Measurements from ENCODE around the gene DHRS4. TPM values are rescaled to one million over a fixed set of nuclear protein-coding genes. Genes with fewer than 3 reads are reported as not detected.
"Not testable (repeated sequence)": the region's sequence is repeated elsewhere in the genome, so short reads cannot be mapped to it uniquely, and the experiment has no call there.

Gene DHRS4
- total and polyA plus RNA-seq, 8 donors = 28.1 to 41.4 (median 37.1) TPM

- DNase-seq (peak; percentile 23 to 89 (median 62)), ATAC-seq (peak; percentile 97)
- H3K4me1 ChIP-seq; H3K36me3 ChIP-seq; H3K27me3 ChIP-seq; H3K9me3 ChIP-seq; intact Hi-C loops (cut with DNase I): not testable (repeated sequence)
- Histone ChIP-seq H3K27ac (peak overlapping the region in 1 of 2 donors; percentile 50), H3K4me3 (peak overlapping the region; percentile 22 to 49)
Measured at GRCh38 chr14:24006817-24007652, 53.5 kb downstream of the DHRS4 start.

GRCh38 chr14:24011051-24011450, 57.5 kb downstream of the DHRS4 start:
- Histone ChIP-seq H3K27me3 (no peaks in the 10 kb centered on the region), H3K9me3 (no peaks in the 10 kb centered on the region), H3K4me3 (no peak overlapping the region), H3K36me3 (no peaks in the 10 kb centered on the region), H3K4me1 (peaks cover 0 to 11% of the 10 kb centered on the region in 2 donors), H3K27ac (no peak overlapping the region)
- no peak for DNase-seq
- intact Hi-C loops (cut with DNase I) = loop anchor here in 1 of 2 donors (10.0 kb wide), 1 partner anchor 84 kb away; the partner anchor contains the start of gene PCK2
- ATAC-seq = no peak
- no peak for TF ChIP-seq CTCF (IDR thresholded peaks at IDR 0.05)

GRCh38 chr14:24012726-24013273, 59.2 kb downstream of the DHRS4 start:
- not testable (repeated sequence) for H3K9me3 ChIP-seq, H3K4me3 ChIP-seq, ATAC-seq, H3K27me3 ChIP-seq, H3K36me3 ChIP-seq, H3K4me1 ChIP-seq, H3K27ac ChIP-seq, DNase-seq
- intact Hi-C loops (cut with DNase I) = loop anchor here in 1 of 2 donors (10.0 kb wide), 1 partner anchor 82 kb away; the partner anchor contains the start of gene PCK2

GRCh38 chr14:24013654-24014514, 60.3 kb downstream of the DHRS4 start:
- intact Hi-C loops (cut with DNase I) = loop anchor here in 1 of 2 donors (10.0 kb wide), 1 partner anchor 81 kb away; the partner anchor contains the start of gene PCK2
- peaks cover 0 to 8% of the 10 kb centered on the region in 2 donors for H3K4me1 ChIP-seq
- H3K27me3 ChIP-seq = no peaks in the 10 kb centered on the region
- peak in 2 of 4 donors; percentile 37 to 55 for DNase-seq
- H3K4me3 ChIP-seq = no peak overlapping the region
- H3K36me3 ChIP-seq = no peaks in the 10 kb centered on the region
- no peaks in the 10 kb centered on the region for H3K9me3 ChIP-seq
- no peak overlapping the region for H3K27ac ChIP-seq
- ATAC-seq = peak; percentile 95
- TF ChIP-seq CTCF (IDR thresholded peaks at IDR 0.05) = peak; percentile 85 to 92

GRCh38 chr14:24015745-24016144, 62.2 kb downstream of the DHRS4 start:
- H3K27me3 ChIP-seq, ATAC-seq: not testable (repeated sequence)
- intact Hi-C loops (cut with DNase I) = loop anchor here in 1 of 2 donors (5.0 to 10.0 kb wide), 2 partner anchors 43 to 79 kb away; partner anchors contain the start of gene PCK2

More at GRCh38 chr14:24015745-24016144, 62.2 kb downstream of the DHRS4 start:
- H3K4me3 ChIP-seq, H3K27ac ChIP-seq, H3K36me3 ChIP-seq, H3K4me1 ChIP-seq, DNase-seq, H3K9me3 ChIP-seq: not testable (repeated sequence)

Other genes with a start within 250 kb of the DHRS4 start
- gene DHRS4L2, start 35.2 kb downstream of the DHRS4 start, total RNA-seq = 10 to 100 TPM; 13.8 to 24.9 TPM
- 10 to 100 TPM; 26.1 to 32.8 (median 27.3) TPM for gene DHRS4L2, start 35.2 kb downstream of the DHRS4 start, polyA plus RNA-seq (ENCODE audit: insufficient read length in 6 of 6)
- 1 to 10 TPM; 1.0 to 2.3 TPM for gene CARMIL3, start 98.2 kb downstream of the DHRS4 start, total RNA-seq
- 1 to 10 TPM; 1.1 to 2.3 (median 1.4) TPM for gene CARMIL3, start 98.2 kb downstream of the DHRS4 start, polyA plus RNA-seq (ENCODE audit: insufficient read length in 6 of 6)
- gene CPNE6, start 117.8 kb downstream of the DHRS4 start, total RNA-seq = not detected
- gene CPNE6, start 117.8 kb downstream of the DHRS4 start, polyA plus RNA-seq (ENCODE audit: insufficient read length in 6 of 6) = under 1 TPM in 1 of 6 donors, not detected in 5; 0.12 TPM
- 10 to 100 TPM; 36.5 to 61.3 TPM for gene PCK2, start 140.5 kb downstream of the DHRS4 start, total RNA-seq
- gene PCK2, start 140.5 kb downstream of the DHRS4 start, polyA plus RNA-seq (ENCODE audit: insufficient read length in 6 of 6) = 10 to 100 TPM; 12.9 to 18.9 (median 15.7) TPM
- gene DCAF11, start 161.0 kb downstream of the DHRS4 start, total RNA-seq = 10 to 100 TPM; 56.4 to 65.1 TPM
- 10 to 100 TPM; 60.6 to 76.3 (median 67.6) TPM for gene DCAF11, start 161.0 kb downstream of the DHRS4 start, polyA plus RNA-seq (ENCODE audit: insufficient read length in 6 of 6)
- gene NRL, start 161.2 kb downstream of the DHRS4 start, total RNA-seq = 1 to 10 TPM; 1.6 to 2.7 TPM
- gene NRL, start 161.2 kb downstream of the DHRS4 start, polyA plus RNA-seq (ENCODE audit: insufficient read length in 6 of 6) = 1 to 10 TPM in 5 of 6 donors, under 1 TPM in 1; 0.97 to 1.8 (median 1.4) TPM
- under 1 TPM; 0.68 to 0.76 TPM for gene FITM1, start 176.9 kb downstream of the DHRS4 start, total RNA-seq
- gene FITM1, start 176.9 kb downstream of the DHRS4 start, polyA plus RNA-seq (ENCODE audit: insufficient read length in 6 of 6) = 1 to 10 TPM in 4 of 6 donors, under 1 TPM in 2; 0.77 to 1.5 (median 1.0) TPM
- gene PSME1, start 182.4 kb downstream of the DHRS4 start, total RNA-seq = 100 to 1,000 TPM; 190 to 203 TPM
- 100 to 1,000 TPM; 189 to 236 (median 221) TPM for gene PSME1, start 182.4 kb downstream of the DHRS4 start, polyA plus RNA-seq (ENCODE audit: insufficient read length in 6 of 6)
- 10 to 100 TPM; 16.2 to 18.1 TPM for gene EMC9, start 187.8 kb downstream of the DHRS4 start, total RNA-seq
- 10 to 100 TPM; 13.5 to 24.3 (median 23.0) TPM for gene EMC9, start 187.8 kb downstream of the DHRS4 start, polyA plus RNA-seq (ENCODE audit: insufficient read length in 6 of 6)
- gene PSME2, start 192.8 kb downstream of the DHRS4 start, total RNA-seq = 100 to 1,000 TPM; 134 to 224 TPM
- gene PSME2, start 192.8 kb downstream of the DHRS4 start, polyA plus RNA-seq (ENCODE audit: insufficient read length in 6 of 6) = 100 to 1,000 TPM; 126 to 164 (median 159) TPM
- 10 to 100 TPM; 49.3 to 61.5 TPM for gene RNF31, start 193.7 kb downstream of the DHRS4 start, total RNA-seq
- 10 to 100 TPM; 42.4 to 69.9 (median 54.6) TPM for gene RNF31, start 193.7 kb downstream of the DHRS4 start, polyA plus RNA-seq (ENCODE audit: insufficient read length in 6 of 6)
- gene IRF9, start 207.5 kb downstream of the DHRS4 start, total RNA-seq = 100 to 1,000 TPM in 1 of 2 donors, 10 to 100 TPM in 1; 95.6 to 131 TPM
- 10 to 100 TPM; 53.4 to 69.9 (median 61.2) TPM for gene IRF9, start 207.5 kb downstream of the DHRS4 start, polyA plus RNA-seq (ENCODE audit: insufficient read length in 6 of 6)
- 10 to 100 TPM; 27.0 to 31.6 TPM for gene REC8, start 218.3 kb downstream of the DHRS4 start, total RNA-seq
- 10 to 100 TPM; 38.5 to 66.0 (median 44.3) TPM for gene REC8, start 218.3 kb downstream of the DHRS4 start, polyA plus RNA-seq (ENCODE audit: insufficient read length in 6 of 6)
- gene IPO4, start 235.0 kb downstream of the DHRS4 start, total RNA-seq = 10 to 100 TPM; 25.0 to 62.4 TPM
- gene IPO4, start 235.0 kb downstream of the DHRS4 start, polyA plus RNA-seq (ENCODE audit: insufficient read length in 6 of 6) = 10 to 100 TPM; 22.6 to 39.5 (median 29.0) TPM
- 10 to 100 TPM; 64.9 to 72.5 TPM for gene TM9SF1, start 241.7 kb downstream of the DHRS4 start, total RNA-seq
- gene TM9SF1, start 241.7 kb downstream of the DHRS4 start, polyA plus RNA-seq (ENCODE audit: insufficient read length in 6 of 6) = 10 to 100 TPM; 28.1 to 37.6 (median 32.4) TPM